CD4-positive, alpha-beta T cell treated with Interleukin-15 for 1 hour (primary cell): ENCODE measurements around the gene TIMM17A.

Source experiments
- DNase-seq: peaks from one replicate; pipeline ENCODE4 v3.0.0-alpha.2; 2020

TIMM17A gene

GRCh38 chr1:201985355-201985754 lies 30.1 kb downstream of the TIMM17A start:
- no peak for DNase-seq

- no peak for DNase-seq
Measured at GRCh38 chr1:201988601-201989000, 33.3 kb downstream of the TIMM17A start.

GRCh38 chr1:201989354-201990128 lies 34.2 kb downstream of the TIMM17A start:
- DNase-seq = no peak

GRCh38 chr1:201990427-201990826 lies 35.1 kb downstream of the TIMM17A start:
- no peak for DNase-seq

GRCh38 chr1:201999625-202000238 lies 44.4 kb downstream of the TIMM17A start:
- DNase-seq = no peak

GRCh38 chr1:202002507-202002906 lies 47.2 kb downstream of the TIMM17A start:
- DNase-seq = no peak

GRCh38 chr1:202004711-202005110 lies 49.4 kb downstream of the TIMM17A start:
- DNase-seq = no peak

- DNase-seq = no peak
Measured at GRCh38 chr1:202005958-202006357, 50.7 kb downstream of the TIMM17A start.

- no peak for DNase-seq
Measured at GRCh38 chr1:202007304-202007703, 52.0 kb downstream of the TIMM17A start.

- DNase-seq = no peak
Measured at GRCh38 chr1:202007805-202008489, 52.6 kb downstream of the TIMM17A start.

- DNase-seq = peak; percentile 31
Measured at GRCh38 chr1:202009326-202010179, 54.2 kb downstream of the TIMM17A start.

GRCh38 chr1:202010180-202011015 lies 55.1 kb downstream of the TIMM17A start, which contains the start of gene ELF3:
Gene ELF3, plus strand, starts transcription at chr1:202010587. Its CDS starts 550 bp downstream, at chr1:202011137.
- no peak for DNase-seq

- no peak for DNase-seq
Measured at GRCh38 chr1:202011994-202012393, 56.7 kb downstream of the TIMM17A start.

GRCh38 chr1:202012544-202013478 lies 57.5 kb downstream of the TIMM17A start:
- no peak for DNase-seq

- DNase-seq = no peak
Measured at GRCh38 chr1:202013603-202014002, 58.3 kb downstream of the TIMM17A start.

- no peak for DNase-seq
Measured at GRCh38 chr1:202014060-202014459, 58.8 kb downstream of the TIMM17A start.

- no peak for DNase-seq
Measured at GRCh38 chr1:202014915-202015661, 59.8 kb downstream of the TIMM17A start.

- DNase-seq = no peak
Measured at GRCh38 chr1:202015662-202015937, 60.3 kb downstream of the TIMM17A start.

- DNase-seq = no peak
Measured at GRCh38 chr1:202016022-202016810, 60.9 kb downstream of the TIMM17A start.
